Activated T-helper 2 cell treated with anti-CD3 and anti-CD28 coated beads, Interferon-gamma antibody, Interleukin-2, Interleukin-4, amounts not matched to agents 10 μg/mL and 5 μg/mL and 100 μg/mL, durations not matched to agents 14 hours and 24 hours and 36 hours (primary cell): ENCODE results near the gene VAMP8. TPM values are rescaled to one million over a fixed set of nuclear protein-coding genes. Genes with fewer than 3 reads are reported as not detected.
"Not testable (repeated sequence)": the region's sequence is repeated elsewhere in the genome, so short reads cannot be mapped to it uniquely, and the experiment has no call there.

Experiments
- DNase-seq: peaks from one replicate; pipeline ENCODE4 v3.0.0; 2021; ENCODE audit warnings: low spot score
- H3K27ac Mint-ChIP-seq: one replicate; pipeline ENCODE4 v1.8.0; 2021; ENCODE audit warnings: mixed read lengths
- H3K27me3 Mint-ChIP-seq: one replicate; pipeline ENCODE4 v1.8.0; 2021; ENCODE audit warnings: low read depth, mixed read lengths
- H3K36me3 Mint-ChIP-seq: one replicate; pipeline ENCODE4 v1.8.0; 2021; ENCODE audit warnings: low read depth, mixed read lengths
- H3K4me1 Mint-ChIP-seq: one replicate; pipeline ENCODE4 v1.8.0; 2021; ENCODE audit warnings: low read depth, mixed read lengths
- H3K4me3 Mint-ChIP-seq: one replicate; pipeline ENCODE4 v1.8.0; 2021; ENCODE audit warnings: low read depth, mild to moderate bottlenecking, moderate library complexity, mixed read lengths
- H3K9me3 Mint-ChIP-seq: one replicate; pipeline ENCODE4 v1.8.0; 2021; ENCODE audit warnings: mixed read lengths
- intact Hi-C: fragments of 100-400 bp; cut with micrococcal nuclease; formaldehyde crosslinking; loops from one replicate; pipeline ENCODE4 v1.15.1; 2023
- total RNA-seq: library from RNA; stranded (reverse); gene quantifications from 2 replicates; pipeline ENCODE4 v1.2.3, GENCODE V29; 2022

Gene VAMP8
- total RNA-seq, 1 donor from 2014 or later = 99.7 TPM

GRCh38 chr2:85611217-85611704 lies 33.9 kb downstream of the VAMP8 start:
- Mint-ChIP-seq H3K36me3 (peaks cover 32% of the 10 kb centered on the region), H3K27me3 (no peaks in the 10 kb centered on the region), H3K4me1 (peaks cover 5% of the 10 kb centered on the region), H3K4me3 (peak overlapping the region; percentile 100), H3K27ac (peak overlapping the region; percentile 97), H3K9me3 (no peaks in the 10 kb centered on the region)
- no peak for DNase-seq
- intact Hi-C loops = loop anchor here (1.0 to 10.0 kb wide), 4 partner anchors 9 to 584 kb away; partner anchors contain the start of genes IMMT, MRPL35, RNF181 and SH2D6

DNA sequence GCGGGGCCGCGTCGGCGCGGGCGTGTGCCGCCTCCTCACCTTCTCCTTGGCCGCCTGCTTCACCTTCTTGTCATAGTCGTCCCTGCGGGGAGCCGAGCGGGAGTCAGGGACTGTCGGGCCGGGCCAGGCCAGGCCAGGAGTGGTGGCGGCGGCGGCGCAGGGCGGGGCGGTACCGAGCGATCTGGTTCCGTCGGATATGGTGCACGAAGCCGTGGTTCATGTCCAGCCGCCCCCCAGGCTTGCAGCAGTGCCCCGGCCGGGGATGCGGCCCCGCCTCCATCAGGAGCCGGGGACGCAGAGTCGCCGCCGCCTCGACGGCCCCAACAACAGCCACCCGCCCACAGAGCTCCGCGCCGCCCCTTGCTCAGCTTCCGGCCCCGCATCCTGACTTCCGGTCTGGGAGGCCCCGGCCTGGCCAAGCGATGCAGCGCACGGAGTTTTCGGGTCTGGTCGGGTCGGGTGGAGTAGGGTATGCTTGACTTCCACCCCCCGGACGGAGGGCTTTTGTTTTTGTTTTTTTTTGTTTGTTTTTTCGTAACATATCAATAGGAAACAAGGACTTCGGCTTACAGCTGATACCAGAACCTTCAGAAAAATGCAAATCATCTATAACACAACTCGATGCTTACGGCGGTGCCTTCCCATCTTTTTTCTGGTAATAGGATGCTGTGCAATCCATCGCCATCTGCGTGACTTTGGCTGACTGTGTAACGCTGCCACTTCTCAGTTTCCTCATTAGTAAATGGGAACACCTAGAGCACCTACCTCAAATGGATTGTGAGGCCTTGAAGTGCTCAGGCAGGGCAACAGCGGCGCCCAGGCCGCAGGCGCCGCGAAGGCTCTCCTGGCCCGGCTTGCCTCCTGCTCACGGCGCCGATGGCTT lies 34.6 kb downstream of the VAMP8 start, which contains the start of gene C2orf68:
TSS of gene C2orf68 (minus strand) at position 362 of the 883 bp plus-strand sequence. CDS start at position 280, 82 bp downstream.
- DNase-seq = peak; percentile 85
- Mint-ChIP-seq H3K27me3 (no peaks in the 10 kb centered on the region), H3K36me3 (peaks cover 32% of the 10 kb centered on the region), H3K4me1 (peaks cover 5% of the 10 kb centered on the region), H3K4me3 (peak within 1 kb of the TSS; percentile 100), H3K27ac (peak within 1 kb of the TSS; percentile 97), H3K9me3 (no peaks in the 10 kb centered on the region)
- intact Hi-C loops = loop anchor here (1.0 to 10.0 kb wide), 4 partner anchors 10 to 583 kb away; partner anchors contain the start of genes IMMT, MRPL35, RNF181 and SH2D6

DNA sequence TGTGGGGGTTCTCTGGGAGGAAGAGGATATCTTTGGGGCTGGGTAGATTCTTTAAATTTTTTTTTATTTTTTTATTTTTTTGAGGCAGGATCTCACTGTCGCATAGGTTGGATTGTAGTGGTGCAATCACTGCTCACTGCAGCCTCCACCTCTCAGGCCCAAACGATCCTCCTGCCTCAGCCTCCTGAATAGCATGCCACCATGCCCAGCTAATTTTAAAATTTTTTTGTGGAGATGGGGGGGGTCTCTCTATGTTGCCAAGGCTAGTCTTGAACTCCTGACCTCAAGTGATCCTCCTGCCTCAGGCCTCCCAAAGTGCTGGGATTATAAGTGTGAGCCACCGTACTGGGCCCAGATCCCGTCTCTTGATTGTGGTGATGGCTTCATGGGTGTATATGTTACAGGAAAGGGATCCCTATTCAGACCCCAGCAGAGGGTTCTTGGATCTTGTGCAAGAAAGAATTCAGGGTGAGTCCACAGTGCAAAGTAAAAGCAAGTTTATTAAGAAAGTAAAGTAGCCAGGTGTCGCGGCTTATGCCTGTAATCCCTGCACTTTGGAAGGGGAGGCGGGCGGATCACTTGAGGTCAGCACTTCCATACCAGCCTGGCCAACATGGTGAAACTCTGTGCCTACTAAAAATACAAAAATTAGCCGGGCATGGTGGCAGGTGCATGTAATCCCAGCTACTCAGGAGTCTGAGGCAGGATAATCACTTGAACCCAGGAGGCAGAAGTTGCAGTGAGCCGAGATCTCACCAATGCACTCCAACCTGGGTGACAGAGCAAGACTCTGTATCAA lies 36.5 kb downstream of the VAMP8 start:
- H3K4me3 Mint-ChIP-seq = no peak overlapping the region

DNA sequence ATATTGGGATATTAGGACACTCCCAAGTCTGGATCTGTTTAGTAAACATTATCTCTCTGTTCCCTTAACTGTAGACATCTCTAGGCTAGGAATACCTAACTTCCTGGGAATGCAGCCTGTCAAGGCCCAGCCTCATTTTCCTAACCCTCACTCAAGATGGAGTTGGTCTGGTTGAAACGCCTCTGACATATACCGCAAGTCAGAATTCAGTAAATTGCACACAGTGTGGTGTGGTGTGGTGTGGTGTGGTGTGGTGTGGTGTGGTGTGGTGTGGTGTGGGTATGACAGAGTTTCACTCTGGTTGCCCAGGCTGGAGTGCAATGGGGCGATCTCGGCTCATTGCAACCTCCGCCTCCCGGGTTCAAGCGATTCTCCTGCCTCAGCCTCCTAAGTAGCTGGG lies 37.4 kb downstream of the VAMP8 start:
- not testable (repeated sequence) for DNase-seq, H3K27ac Mint-ChIP-seq, H3K9me3 Mint-ChIP-seq, H3K27me3 Mint-ChIP-seq, H3K4me3 Mint-ChIP-seq
- peaks cover 14% of the 10 kb centered on the region for H3K4me1 Mint-ChIP-seq
- intact Hi-C loops = loop anchor here (5.0 to 10.0 kb wide), 3 partner anchors 197 to 580 kb away; partner anchors contain the start of genes IMMT, MRPL35, POLR1A and PTCD3
- peaks cover 30% of the 10 kb centered on the region for H3K36me3 Mint-ChIP-seq

More for the DNA sequence above, 36.5 kb downstream of the VAMP8 start:
- Mint-ChIP-seq H3K9me3 (no peaks in the 10 kb centered on the region), H3K27ac (no peak overlapping the region), H3K27me3 (no peaks in the 10 kb centered on the region), H3K36me3 (peaks cover 31% of the 10 kb centered on the region), H3K4me1 (peaks cover 12% of the 10 kb centered on the region)
- DNase-seq = no peak
- intact Hi-C loops = loop anchor here (5.0 to 10.0 kb wide), 2 partner anchors 197 to 581 kb away; partner anchors contain the start of genes IMMT, MRPL35 and SH2D6

DNA sequence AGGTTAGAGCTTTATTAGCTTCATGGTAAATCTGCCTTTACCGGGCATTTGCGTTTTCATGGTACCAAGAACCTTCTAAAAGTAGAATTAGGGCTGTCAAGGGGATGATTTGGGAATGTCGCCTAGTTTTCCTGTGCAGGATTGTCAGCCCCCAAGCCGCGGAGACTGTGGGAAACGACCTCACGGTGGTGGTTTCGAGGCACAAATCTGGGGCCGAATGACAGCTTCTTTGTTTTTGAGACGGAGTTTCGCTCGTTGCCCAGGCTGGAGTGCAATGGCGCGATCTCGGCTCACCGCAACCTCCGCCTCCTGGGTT lies 38.0 kb downstream of the VAMP8 start:
- intact Hi-C loops = loop anchor here (5.0 to 10.0 kb wide), 2 partner anchors 492 to 579 kb away; partner anchors contain the start of genes IMMT, MRPL35, POLR1A and PTCD3
- peaks cover 12% of the 10 kb centered on the region for H3K4me1 Mint-ChIP-seq
- no peak for DNase-seq
- peaks cover 27% of the 10 kb centered on the region for H3K36me3 Mint-ChIP-seq
- H3K9me3 Mint-ChIP-seq = no peaks in the 10 kb centered on the region
- H3K27me3 Mint-ChIP-seq = no peaks in the 10 kb centered on the region
- peak overlapping the region; percentile 94 for H3K4me3 Mint-ChIP-seq
- H3K27ac Mint-ChIP-seq = no peak overlapping the region

GRCh38 chr2:85617723-85618122 lies 40.3 kb downstream of the VAMP8 start:
- not testable (repeated sequence) for H3K27me3 Mint-ChIP-seq, H3K9me3 Mint-ChIP-seq, DNase-seq, H3K27ac Mint-ChIP-seq
- H3K4me3 Mint-ChIP-seq = peak overlapping the region; percentile 94
- peaks cover 12% of the 10 kb centered on the region for H3K4me1 Mint-ChIP-seq
- intact Hi-C loops = loop anchor here (2.0 to 10.0 kb wide), 3 partner anchors 15 to 577 kb away; partner anchors contain the start of genes IMMT, MRPL35, POLR1A and PTCD3
- peaks cover 34% of the 10 kb centered on the region for H3K36me3 Mint-ChIP-seq

DNA sequence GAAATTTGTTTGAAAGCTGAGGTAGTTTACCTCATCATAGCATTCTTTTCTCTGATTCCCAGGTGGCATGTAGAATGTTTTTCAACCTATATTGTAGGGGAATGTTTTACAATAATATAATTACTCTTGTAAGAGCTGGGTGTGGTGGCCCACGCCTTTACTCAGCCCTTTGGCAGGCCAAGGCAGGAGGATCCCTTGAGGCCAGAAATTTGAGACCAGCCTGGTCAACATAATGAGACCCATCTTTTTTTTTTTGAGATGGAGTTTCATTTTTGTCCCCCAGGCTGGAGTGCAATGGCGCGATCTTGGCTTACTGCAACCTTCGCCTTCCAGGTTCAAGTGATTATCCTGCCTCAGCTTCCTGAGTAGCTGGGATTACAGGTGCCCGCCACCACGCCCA lies 42.2 kb downstream of the VAMP8 start:
- Mint-ChIP-seq H3K27ac (no peak overlapping the region), H3K36me3 (peaks cover 51% of the 10 kb centered on the region), H3K27me3 (no peaks in the 10 kb centered on the region), H3K9me3 (no peaks in the 10 kb centered on the region), H3K4me3 (no peak overlapping the region), H3K4me1 (peaks cover 14% of the 10 kb centered on the region)
- intact Hi-C loops = loop anchor here (5.0 to 10.0 kb wide), 2 partner anchors 488 to 575 kb away; partner anchors contain the start of genes IMMT, MRPL35, POLR1A and PTCD3
- DNase-seq = no peak

- H3K36me3 Mint-ChIP-seq = peaks cover 64% of the 10 kb centered on the region
Measured at GRCh38 chr2:85621338-85621737, 44.0 kb downstream of the VAMP8 start.

GRCh38 chr2:85623991-85624390 lies 46.6 kb downstream of the VAMP8 start:
- intact Hi-C loops = no loop called here
- no peak for DNase-seq
- Mint-ChIP-seq H3K36me3 (peaks cover 67% of the 10 kb centered on the region), H3K27me3 (no peaks in the 10 kb centered on the region), H3K27ac (no peak overlapping the region), H3K4me3 (no peak overlapping the region), H3K4me1 (peaks cover 5% of the 10 kb centered on the region), H3K9me3 (no peaks in the 10 kb centered on the region)

More at GRCh38 chr2:85621338-85621737, 44.0 kb downstream of the VAMP8 start:
- H3K9me3 Mint-ChIP-seq = no peaks in the 10 kb centered on the region
- intact Hi-C loops = no loop called here
- H3K27me3 Mint-ChIP-seq = no peaks in the 10 kb centered on the region
- DNase-seq = no peak
- H3K27ac Mint-ChIP-seq = peak overlapping the region; percentile 15
- no peak overlapping the region for H3K4me3 Mint-ChIP-seq
- peaks cover 14% of the 10 kb centered on the region for H3K4me1 Mint-ChIP-seq

DNA sequence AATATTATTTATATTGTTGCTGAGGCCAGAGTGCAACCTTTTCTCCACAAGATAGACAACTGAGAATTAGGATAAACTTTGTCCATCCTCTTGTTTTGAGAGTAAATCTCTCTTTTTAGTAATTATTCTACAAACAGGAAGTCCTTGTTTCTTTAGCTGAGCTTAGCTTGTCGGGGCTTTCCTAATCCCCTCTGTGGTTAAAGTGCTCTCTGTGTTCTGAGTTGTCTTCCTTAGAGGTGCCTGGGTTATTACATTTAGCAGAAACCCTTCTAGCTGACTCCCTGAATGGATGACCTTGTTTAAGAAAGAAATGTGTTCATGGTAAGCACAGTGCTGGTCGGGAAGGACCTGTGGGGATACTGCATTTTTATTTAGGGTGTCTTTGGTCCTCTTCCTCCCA lies 51.3 kb downstream of the VAMP8 start:
- H3K27ac Mint-ChIP-seq = no peak overlapping the region
- no peak for DNase-seq
- H3K9me3 Mint-ChIP-seq = no peaks in the 10 kb centered on the region
- H3K4me3 Mint-ChIP-seq = no peak overlapping the region
- H3K27me3 Mint-ChIP-seq = no peaks in the 10 kb centered on the region
- intact Hi-C loops = no loop called here
- H3K4me1 Mint-ChIP-seq = peaks cover 4% of the 10 kb centered on the region
- H3K36me3 Mint-ChIP-seq = peaks cover 78% of the 10 kb centered on the region

GRCh38 chr2:85631316-85631715 lies 53.9 kb downstream of the VAMP8 start:
- no peaks in the 10 kb centered on the region for H3K9me3 Mint-ChIP-seq
- no peak for DNase-seq
- H3K27ac Mint-ChIP-seq = no peak overlapping the region
- no peak overlapping the region for H3K4me3 Mint-ChIP-seq
- H3K27me3 Mint-ChIP-seq = no peaks in the 10 kb centered on the region
- peaks cover 4% of the 10 kb centered on the region for H3K4me1 Mint-ChIP-seq
- peaks cover 71% of the 10 kb centered on the region for H3K36me3 Mint-ChIP-seq
- intact Hi-C loops = no loop called here
